Measurements from ENCODE around the gene TMEM131. TPM values are rescaled to one million over a fixed set of nuclear protein-coding genes. Genes with fewer than 3 reads are reported as not detected.

Gene TMEM131
- total and polyA plus RNA-seq, 2 of the 8 experiments (the other 6 are each of a cell fraction or from before 2014, with no cell fraction given), result 9.7 to 22.9 TPM

DNA sequence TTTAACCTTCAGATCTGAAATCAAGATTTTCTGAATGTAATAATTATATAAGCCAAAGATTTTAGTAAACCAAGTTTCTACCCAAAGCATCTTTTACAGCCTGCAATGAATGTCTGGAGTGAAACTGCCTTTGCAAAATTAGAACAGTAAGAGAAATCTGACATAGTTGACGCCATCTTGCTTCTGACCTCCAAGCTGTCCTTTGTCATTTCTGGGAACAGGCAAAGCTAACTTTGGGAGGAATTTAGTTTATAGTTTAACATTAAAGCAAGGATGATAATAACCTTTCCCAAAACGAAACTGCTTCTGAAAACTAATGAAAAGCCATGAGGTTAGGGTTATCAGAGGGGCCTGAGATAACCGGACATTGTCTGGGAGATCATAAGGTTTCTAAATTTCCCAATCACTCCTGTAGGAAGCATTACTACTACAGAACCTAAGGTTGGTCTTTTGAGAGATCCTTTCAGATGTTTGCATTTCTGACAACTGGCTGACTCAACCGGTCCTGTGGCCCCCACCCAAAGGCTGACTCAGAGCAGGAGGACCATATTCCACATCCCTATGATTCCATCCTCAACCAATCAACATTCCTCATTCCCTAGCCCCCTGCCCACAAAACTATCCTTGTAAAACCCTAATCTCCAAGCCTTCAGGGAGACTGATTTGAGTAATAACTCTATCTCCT is 124.5 kb downstream of the TMEM131 start:
- DNase-seq (ENCODE audit: low read depth in 1 of 2, low spot score in 2 of 2), result no peak
- Histone ChIP-seq H3K27ac (ENCODE audit: low read depth, low read length) (no peak overlapping the region), H3K23ac (ENCODE audit: insufficient read length) (no peak overlapping the region)

More for the DNA sequence above, 124.5 kb downstream of the TMEM131 start:
- Histone ChIP-seq H3K9ac (replicated peaks in 1 of 4; ENCODE audit: extremely low read depth in 1 of 4, low read depth in 3 of 4, low read length in 3 of 4) (no peak overlapping the region), H3K36me3 (ENCODE audit: control insufficient read depth in 2 of 4, insufficient read depth in 4 of 4, low read length in 3 of 4) (no peaks in the 10 kb centered on the region; a peak in 1 of 8 replicates), H3K56ac (replicated peaks; ENCODE audit: insufficient read length, low read depth, low read length) (no peak overlapping the region), H3K27me3 (replicated peaks in 1 of 4; ENCODE audit: control insufficient read depth in 3 of 4, extremely low read depth in 1 of 4, insufficient read depth in 3 of 4, low read length in 3 of 4) (no peaks in the 10 kb centered on the region), H3K14ac (ENCODE audit: insufficient read length) (no peak overlapping the region), H4K8ac (ENCODE audit: extremely low read depth, insufficient read depth, low read length) (no peak overlapping the region), H3K4me3 (ENCODE audit: extremely low read depth in 1 of 4, insufficient read depth in 2 of 4, low read depth in 3 of 4, low read length in 4 of 4) (no peak overlapping the region), H3K4me1 (replicated peaks in 1 of 4; ENCODE audit: control insufficient read depth in 3 of 4, insufficient read depth in 4 of 4, low read length in 3 of 4) (0 out of 7 replicates have a peak, but pooled peaks cover 0 to 7% (median 0%) of the 10 kb centered on the region in 4 experiments), H2BK12ac (ENCODE audit: low read depth, low read length) (no peak overlapping the region), H3K79me1 (ENCODE audit: low read depth, low read length) (no peaks in the 10 kb centered on the region), H4K91ac (replicated peaks; ENCODE audit: insufficient read length, low read length) (no peak overlapping the region), H2AK5ac (ENCODE audit: low read depth, low read length) (no peak overlapping the region), H3K18ac (ENCODE audit: extremely low read depth, low read length) (no peak overlapping the region), H2BK5ac (ENCODE audit: low read depth, low read length) (no peak overlapping the region), H4K5ac (ENCODE audit: insufficient read length, low read depth, low read length) (no peak overlapping the region), H3K79me2 (ENCODE audit: control insufficient read depth in 1 of 2, insufficient read depth in 2 of 2, low read length in 2 of 2) (no peaks in the 10 kb centered on the region), H2BK120ac (replicated peaks; ENCODE audit: low read depth, low read length) (no peak overlapping the region), H3K9me3 (ENCODE audit: insufficient read depth in 2 of 2, low read depth in 1 of 2, low read length in 1 of 2) (peaks cover 16 to 22% of the 10 kb centered on the region in 2 experiments; a peak in 3 of 4 replicates), H3K23me2 (ENCODE audit: low read depth, low read length) (no peaks in the 10 kb centered on the region), H2BK20ac (ENCODE audit: low read length) (no peak overlapping the region), H2BK15ac (ENCODE audit: low read length) (no peak overlapping the region), H3K4me2 (ENCODE audit: insufficient read depth in 1 of 2, low read depth in 2 of 2, low read length in 2 of 2) (no peak overlapping the region), H4K20me1 (replicated peaks in 1 of 2; ENCODE audit: control insufficient read depth in 1 of 2, insufficient read depth in 2 of 2, low read length in 2 of 2) (no peaks in the 10 kb centered on the region), H3K4ac (replicated peaks; ENCODE audit: insufficient read length, low read depth, low read length) (no peak overlapping the region), H2AFZ (ENCODE audit: low read length) (no peak overlapping the region)
- no peak for FAIRE-seq
- TF ChIP-seq TEAD4 (IDR thresholded peaks at IDR 0.05; ENCODE audit: low read depth, low read length), result no peak
- TF ChIP-seq MAFK (IDR thresholded peaks at IDR 0.05; ENCODE audit: low read depth, low read length), result no peak
- TF ChIP-seq SRF (IDR thresholded peaks at IDR 0.05; ENCODE audit: low read depth, low read length), result no peak
- no peak for TF ChIP-seq CHD2 (IDR thresholded peaks at IDR 0.05; ENCODE audit: low read length)
- no peak for TF ChIP-seq BACH1 (IDR thresholded peaks at IDR 0.05; ENCODE audit: low read length)
- 93% methylated on average over 4 of the region's 4 CpGs; no CpG with 5 or more reads in 1 of the 2 experiments for WGBS, 2 experiments (ENCODE audit: extremely low coverage in 1 of 2, insufficient coverage in 1 of 2, insufficient read length in 1 of 2, insufficient replicate concordance in 2 of 2, low coverage in 1 of 2, low lambda C conversion rate in 2 of 2, missing lambda C conversion rate in 1 of 2)
- ChIA-PET POLR2A (ENCODE audit: partially characterized antibody) (no interaction called here), CTCF (ENCODE audit: partially characterized antibody) (interaction anchor here (1.3 kb wide), 1 partner anchor 12 kb away, joined by 5 read pairs; no protein-coding TSS in a partner anchor)

All from H1 (cell line).